Right atrium auricular region (tissue), 2 donors: ENCODE data around the gene ZNF646. TPM values are rescaled to one million over a fixed set of nuclear protein-coding genes. Genes with fewer than 3 reads are reported as not detected.

Source experiments
- DNase-seq: peaks from one replicate; pipeline ENCODE4 v3.0.0-alpha.2; 2019; ENCODE audit warnings: low spot score
- H3K27ac ChIP-seq, 2 donors: fragments of 200-600 bp; sonication (generic); 1 replicate in 1 of 2; 2 replicates in 1 of 2; pipeline ENCODE4 v1.5.1; 2016 to 2019
- H3K27me3 ChIP-seq, 2 donors: fragments of 200-600 bp; sonication (generic); one replicate each; pipeline versions ENCODE4 v1.5.1 to v1.6.0; 2017 to 2019
- H3K36me3 ChIP-seq: fragments of 200-600 bp; sonication (generic); one replicate; pipeline ENCODE4 v1.5.1; 2016
- H3K4me1 ChIP-seq, 2 donors: fragments of 200-600 bp; sonication (generic); one replicate each; pipeline versions ENCODE4 v1.5.1 to v1.6.0; 2017 to 2019
- H3K4me3 ChIP-seq, 2 donors: fragments of 200-600 bp; sonication (generic); 1 replicate in 1 of 2; 2 replicates in 1 of 2; pipeline ENCODE4 v1.5.1; 2017 to 2019; ENCODE audit warnings: mild to moderate bottlenecking in 1 of 2, moderate library complexity in 1 of 2
- H3K9me3 ChIP-seq, 2 donors: fragments of 200-600 bp; sonication (generic); one replicate each; pipeline ENCODE4 v1.5.1; 2019
- CTCF ChIP-seq, 2 donors: fragments of 200-600 bp; sonication (generic); IDR thresholded peaks; one replicate each; pipeline ENCODE4 v1.5.1; 2019; ENCODE audit warnings: antibody characterized with exemption in 2 of 2
- total RNA-seq, 2 donors: library from RNA; depleted of rRNA; stranded (reverse); fragments of >200 nt; gene quantifications; one replicate each; pipeline ENCODE4 v1.1.0, GENCODE V29; 2016

ZNF646 gene
- total RNA-seq, 2 donors from 2014 or later: 6.2 to 10.8 TPM

DNA sequence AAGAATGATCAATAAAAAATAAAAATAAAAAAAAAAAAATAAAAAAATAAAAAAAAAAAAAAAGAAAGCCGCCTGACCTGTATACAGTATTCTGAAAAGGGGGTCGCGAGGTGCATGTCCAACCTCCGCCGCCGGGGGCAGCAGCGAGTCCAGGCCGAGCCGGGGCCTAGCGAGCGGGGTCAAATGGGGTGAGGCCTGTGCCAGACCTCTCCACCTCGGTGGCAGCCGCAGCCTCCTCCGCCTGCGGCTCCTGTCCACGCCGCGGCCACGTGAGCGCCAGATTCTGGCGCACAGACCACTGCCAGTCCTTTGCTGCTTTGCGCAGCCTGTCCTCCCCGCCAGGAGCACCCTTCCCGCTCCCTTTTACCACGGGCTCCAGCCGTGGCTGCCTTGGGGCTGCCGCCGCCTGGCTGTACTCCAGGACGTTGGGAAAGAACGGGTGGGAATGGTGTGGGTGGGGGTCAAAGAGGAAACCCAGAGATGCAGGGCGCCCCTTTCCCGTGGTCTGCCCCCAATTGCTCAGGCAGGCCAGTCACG lies 31.5 kb downstream of the ZNF646 start:
- TF ChIP-seq CTCF (IDR thresholded peaks at IDR 0.05): peak; percentile 78 to 97
- DNase-seq: peak; percentile 92
- Histone ChIP-seq H3K36me3 (peaks cover 15% of the 10 kb centered on the region), H3K4me3 (peak overlapping the region in 1 of 2 donors; percentile 29), H3K27ac (peak overlapping the region; percentile 63 to 71), H3K9me3 (no peaks in the 10 kb centered on the region), H3K4me1 (peaks cover 0 to 24% of the 10 kb centered on the region in 2 donors), H3K27me3 (no peaks in the 10 kb centered on the region)

DNA sequence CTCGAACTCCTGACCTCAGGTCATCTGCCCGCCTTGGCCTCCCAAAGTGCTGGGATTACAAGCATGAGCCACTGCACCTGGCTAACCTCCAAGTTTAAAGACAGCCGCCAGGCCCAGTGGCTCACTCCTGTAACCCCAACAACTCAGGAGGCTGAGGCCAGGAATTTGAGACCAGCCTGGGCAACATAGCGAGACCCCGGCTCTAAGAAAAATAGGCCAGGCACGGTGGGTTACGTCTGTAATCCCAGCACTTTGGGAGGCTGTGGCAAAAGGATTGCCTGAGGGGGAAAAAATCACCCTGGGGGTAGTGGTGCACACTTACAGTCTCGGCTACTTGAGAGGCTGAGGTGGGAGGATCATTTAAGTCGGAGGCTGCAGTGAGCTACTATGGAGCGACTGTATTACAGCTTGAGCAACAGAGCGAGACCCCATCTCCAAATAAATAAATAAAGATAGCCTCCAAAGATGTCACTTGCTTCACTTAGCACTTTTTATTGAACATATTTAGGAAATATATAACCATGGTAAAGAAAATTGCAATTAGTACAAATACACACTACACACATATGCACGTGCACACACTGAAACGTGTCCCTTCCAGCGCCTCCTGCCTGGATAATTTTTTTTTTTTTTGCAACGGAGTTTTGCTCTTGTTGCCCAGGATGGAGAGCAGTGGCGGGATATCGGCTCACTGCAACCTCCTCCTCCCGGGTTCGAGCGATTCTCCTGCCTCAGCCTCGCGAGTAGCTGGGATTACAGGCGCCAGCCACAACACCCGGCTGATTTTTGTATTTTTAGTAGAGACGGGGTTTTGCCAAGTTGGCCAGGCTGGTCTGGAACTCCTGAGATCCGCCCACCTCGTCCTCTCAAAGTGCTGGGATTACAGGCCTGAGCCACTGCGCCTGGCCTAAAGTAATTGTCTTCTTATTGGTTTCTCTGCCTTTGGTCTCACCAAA lies 32.6 kb downstream of the ZNF646 start:
- no peaks in the 10 kb centered on the region for H3K9me3 ChIP-seq
- peaks cover 23% of the 10 kb centered on the region for H3K36me3 ChIP-seq
- no peak for TF ChIP-seq CTCF (IDR thresholded peaks at IDR 0.05)
- no peak overlapping the region for H3K4me3 ChIP-seq
- DNase-seq: no peak
- no peaks in the 10 kb centered on the region for H3K27me3 ChIP-seq
- H3K27ac ChIP-seq: no peak overlapping the region
- peaks cover 0 to 24% of the 10 kb centered on the region in 2 donors for H3K4me1 ChIP-seq

GRCh38 chr16:31107465-31107867 lies 33.2 kb downstream of the ZNF646 start:
- TF ChIP-seq CTCF (IDR thresholded peaks at IDR 0.05): no peak
- H3K4me1 ChIP-seq: peaks cover 0 to 28% of the 10 kb centered on the region in 2 donors
- H3K27me3 ChIP-seq: no peaks in the 10 kb centered on the region
- DNase-seq: no peak
- no peak overlapping the region for H3K4me3 ChIP-seq
- H3K9me3 ChIP-seq: no peaks in the 10 kb centered on the region
- peaks cover 29% of the 10 kb centered on the region for H3K36me3 ChIP-seq
- H3K27ac ChIP-seq: peak overlapping the region in 1 of 2 donors; percentile 87

DNA sequence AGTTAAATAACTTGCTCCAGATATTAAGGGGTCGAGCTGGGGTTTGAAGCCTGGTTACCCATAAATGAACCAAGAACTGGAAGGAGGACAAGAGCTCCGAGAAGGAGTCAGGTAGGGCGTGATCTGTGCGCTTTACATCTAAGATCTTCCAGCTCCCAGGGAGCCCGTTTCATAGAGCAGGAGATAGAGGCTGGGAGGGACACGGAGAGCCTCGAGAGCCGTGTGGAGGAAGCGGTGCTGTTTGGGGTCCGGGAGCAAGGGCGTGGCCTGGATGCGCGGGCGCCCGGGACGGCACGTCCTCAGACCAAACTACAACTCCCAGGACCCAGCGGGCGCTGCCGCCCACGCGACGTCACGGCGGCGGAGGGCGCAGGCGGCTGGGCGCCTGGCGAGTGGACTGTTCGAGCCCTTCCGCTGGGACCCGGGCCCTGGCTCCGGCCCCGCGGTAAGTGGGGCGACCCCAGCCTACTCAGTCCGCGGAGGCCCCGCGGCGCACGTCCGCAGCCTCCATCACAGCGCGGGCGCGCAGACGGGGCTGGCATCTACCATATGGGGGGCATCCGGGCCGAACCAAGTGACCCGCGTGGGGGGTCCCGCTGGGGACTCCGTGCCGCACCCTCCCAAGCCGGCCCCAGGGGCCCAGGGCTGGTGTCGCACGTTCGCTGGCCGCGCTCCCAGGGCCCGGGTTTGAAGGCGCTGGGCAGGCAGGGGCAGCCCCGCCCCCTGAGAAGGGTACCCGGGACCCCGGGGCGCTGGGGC lies 34.0 kb downstream of the ZNF646 start, which contains the start of gene BCKDK:
Gene BCKDK, plus strand, starts transcription at position 352 of the 759 bp plus-strand sequence. CDS start 838 bp downstream, outside the sequence.
- Histone ChIP-seq H3K9me3 (no peaks in the 10 kb centered on the region), H3K4me3 (peak within 1 kb of the TSS; percentile 75 to 90), H3K27me3 (no peaks in the 10 kb centered on the region), H3K36me3 (peaks cover 29% of the 10 kb centered on the region), H3K27ac (peak within 1 kb of the TSS; percentile 87 to 92), H3K4me1 (peaks cover 0 to 36% of the 10 kb centered on the region in 2 donors)
- TF ChIP-seq CTCF (IDR thresholded peaks at IDR 0.05): no peak
- DNase-seq: no peak

DNA sequence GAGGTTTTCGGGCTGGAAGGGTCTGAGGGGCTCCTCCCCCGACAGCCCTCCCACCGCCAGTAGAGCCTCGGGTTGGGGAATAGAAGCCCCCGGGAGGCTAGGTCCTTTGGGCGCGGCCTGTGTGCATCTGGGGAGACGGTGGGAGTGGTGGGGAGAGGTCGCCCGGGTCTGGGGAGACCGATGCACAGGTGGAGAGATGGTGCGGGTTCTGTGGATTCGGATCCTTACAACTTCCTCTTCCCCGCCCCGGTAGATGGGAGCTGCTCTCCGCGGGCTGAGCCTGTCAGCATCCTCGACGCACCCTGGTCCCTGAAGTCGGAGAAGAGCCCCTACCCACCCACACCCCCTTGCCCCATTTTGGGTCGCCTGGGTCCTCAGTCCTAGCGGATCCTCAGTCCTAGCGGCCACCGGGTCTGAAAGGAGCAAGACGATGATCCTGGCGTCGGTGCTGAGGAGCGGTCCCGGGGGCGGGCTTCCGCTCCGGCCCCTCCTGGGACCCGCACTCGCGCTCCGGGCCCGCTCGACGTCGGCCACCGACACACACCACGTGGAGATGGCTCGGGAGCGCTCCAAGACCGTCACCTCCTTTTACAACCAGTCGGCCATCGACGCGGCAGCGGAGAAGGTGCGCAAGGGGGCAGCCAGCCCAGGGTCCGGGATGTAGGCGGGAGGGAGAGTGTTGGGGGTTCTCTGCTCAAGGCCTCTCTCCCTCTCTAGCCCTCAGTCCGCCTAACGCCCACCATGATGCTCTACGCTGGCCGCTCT lies 34.8 kb downstream of the ZNF646 start:
- TF ChIP-seq CTCF (IDR thresholded peaks at IDR 0.05): no peak
- Histone ChIP-seq H3K36me3 (peaks cover 29% of the 10 kb centered on the region), H3K9me3 (no peaks in the 10 kb centered on the region), H3K27ac (peak overlapping the region; percentile 87 to 92), H3K27me3 (no peaks in the 10 kb centered on the region), H3K4me3 (peak overlapping the region; percentile 75 to 90), H3K4me1 (peaks cover 0 to 43% of the 10 kb centered on the region in 2 donors)
- no peak for DNase-seq
